GM21576 (cell line): Measurements from ENCODE around the gene PCSK6.
"Not testable (repeated sequence)": the region's sequence is repeated elsewhere in the genome, so short reads cannot be mapped to it uniquely, and the experiment has no call there.

Source experiments
- ATAC-seq: cut with Tn5 transposase; IDR thresholded peaks from one replicate; pipeline ENCODE4 v1.9.1; 2021; ENCODE audit warnings: mild to moderate bottlenecking, moderate library complexity; ENCODE audit not compliant: unreplicated experiment

The PCSK6 gene

GRCh38 chr15:101382544-101382943 lies 107.0 kb downstream of the PCSK6 start:
- ATAC-seq: no peak

DNA sequence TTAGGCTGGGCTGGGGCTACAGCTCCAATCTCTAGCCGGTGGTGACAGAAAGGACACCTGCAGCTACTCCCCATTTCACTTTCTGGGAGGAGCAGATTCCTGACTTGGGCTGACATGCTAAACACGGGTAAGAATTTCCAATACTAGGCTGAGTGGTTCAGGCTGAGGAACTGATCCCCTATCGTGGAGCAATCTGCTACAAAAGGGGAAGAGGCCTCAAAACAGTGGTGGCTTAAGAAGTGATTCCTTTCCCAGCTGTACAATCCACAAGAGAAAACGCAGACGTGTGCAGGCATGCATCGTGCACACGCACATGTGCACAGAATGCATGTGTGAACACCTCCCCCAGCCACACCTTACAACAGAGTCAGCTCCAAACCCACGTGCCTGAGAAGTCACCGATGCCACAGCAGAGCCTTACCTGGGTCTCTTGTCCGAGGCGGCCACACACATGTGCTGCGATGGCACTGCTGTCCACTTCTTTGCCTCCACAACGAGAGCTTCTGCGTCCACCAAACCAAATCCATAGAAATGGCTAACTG lies 107.8 kb downstream of the PCSK6 start:
- ATAC-seq: no peak

- ATAC-seq: no peak
Measured at GRCh38 chr15:101380146-101380545, 109.4 kb downstream of the PCSK6 start.

DNA sequence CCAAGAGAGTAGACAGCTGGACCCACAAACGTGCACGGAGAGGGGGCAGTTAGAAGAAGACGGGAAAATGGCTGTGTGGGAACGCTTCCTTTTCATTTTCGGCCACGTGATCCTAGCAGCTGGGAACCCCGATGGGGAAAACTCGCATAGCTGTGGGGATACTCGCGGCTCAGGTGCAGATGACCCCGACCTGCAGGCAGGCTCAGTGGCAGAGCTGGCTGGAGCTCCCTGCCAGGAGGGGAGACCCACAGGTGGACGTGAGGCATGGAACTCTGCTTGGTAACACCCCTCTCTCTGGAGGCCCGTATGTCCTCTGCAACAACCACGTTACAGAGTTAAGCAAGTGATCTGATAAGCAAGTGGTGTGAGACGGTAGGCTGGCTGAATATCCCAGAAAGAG lies 109.9 kb downstream of the PCSK6 start:
- ATAC-seq: no peak

GRCh38 chr15:101378879-101379278 lies 110.6 kb downstream of the PCSK6 start:
- no peak for ATAC-seq

DNA sequence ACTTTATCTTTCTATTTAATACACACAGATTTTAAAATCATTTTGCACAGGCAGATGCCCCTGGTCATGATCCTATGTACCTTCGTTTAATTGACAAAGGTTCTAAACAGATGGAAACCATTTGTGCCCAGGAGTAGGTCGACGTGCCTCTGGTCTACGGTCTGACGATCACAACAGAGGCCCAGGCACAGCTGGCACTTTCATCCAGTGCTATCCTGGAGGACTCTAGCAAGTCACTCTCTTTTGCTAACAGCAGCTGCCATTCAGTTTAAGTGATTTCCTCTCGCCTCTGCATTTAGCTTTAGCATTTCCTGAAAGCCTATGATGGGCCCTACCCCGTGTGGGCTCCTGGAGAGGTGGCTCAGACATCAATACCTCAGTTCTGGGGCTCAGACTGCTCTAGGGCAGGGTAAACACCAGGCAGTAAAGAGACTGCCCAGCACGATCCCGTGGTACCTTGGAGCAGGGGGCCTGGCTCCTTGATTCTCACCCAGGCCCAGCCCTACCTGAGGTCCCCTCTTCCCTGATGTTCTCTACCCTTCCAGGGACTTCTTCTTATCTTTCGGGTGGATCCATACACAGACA lies 111.2 kb downstream of the PCSK6 start:
- no peak for ATAC-seq

GRCh38 chr15:101376615-101377395 lies 112.7 kb downstream of the PCSK6 start:
- no peak for ATAC-seq

DNA sequence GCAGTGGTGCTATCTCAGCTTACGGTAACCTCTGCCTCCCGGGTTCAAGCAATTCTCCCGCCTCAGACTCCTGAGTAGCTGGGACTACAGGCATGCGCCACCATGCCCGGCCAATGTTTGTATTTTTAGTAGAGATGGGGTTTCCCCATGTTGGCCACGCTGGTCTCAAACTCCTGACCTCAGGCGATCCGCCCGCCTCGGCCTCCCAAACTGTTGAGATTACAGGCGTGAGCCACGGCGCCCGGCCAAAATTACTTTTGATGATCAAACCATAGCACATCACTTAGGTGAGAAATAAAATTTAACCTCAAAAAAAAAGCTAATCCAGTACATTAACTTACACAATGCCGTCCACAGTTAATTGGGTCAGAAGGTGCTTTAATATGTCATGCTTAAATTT lies 114.5 kb downstream of the PCSK6 start:
- ATAC-seq: not testable (repeated sequence)

GRCh38 chr15:101374326-101374725 lies 115.2 kb downstream of the PCSK6 start:
- no peak for ATAC-seq

DNA sequence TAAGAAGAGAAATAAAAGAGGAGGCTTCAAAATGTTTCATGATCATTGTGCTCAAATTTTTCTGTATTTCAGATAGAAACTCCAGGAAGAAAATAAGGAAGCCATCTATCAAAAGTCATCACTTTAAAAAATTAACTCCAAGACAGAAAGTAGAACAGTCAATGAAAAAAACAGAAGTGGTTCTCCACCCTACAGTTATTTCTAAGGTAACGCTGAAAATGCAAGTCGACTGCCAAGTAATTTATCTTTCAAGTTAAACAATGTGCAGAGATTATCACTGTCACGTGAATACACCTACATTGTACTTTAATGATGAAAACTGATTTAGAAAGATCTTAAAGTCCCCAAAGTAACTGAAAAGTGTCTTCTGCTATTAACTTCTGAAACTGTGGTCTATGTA lies 115.9 kb downstream of the PCSK6 start:
- no peak for ATAC-seq

GRCh38 chr15:101372960-101373525 lies 116.5 kb downstream of the PCSK6 start:
- ATAC-seq: no peak

GRCh38 chr15:101372149-101372577 lies 117.3 kb downstream of the PCSK6 start:
- no peak for ATAC-seq

DNA sequence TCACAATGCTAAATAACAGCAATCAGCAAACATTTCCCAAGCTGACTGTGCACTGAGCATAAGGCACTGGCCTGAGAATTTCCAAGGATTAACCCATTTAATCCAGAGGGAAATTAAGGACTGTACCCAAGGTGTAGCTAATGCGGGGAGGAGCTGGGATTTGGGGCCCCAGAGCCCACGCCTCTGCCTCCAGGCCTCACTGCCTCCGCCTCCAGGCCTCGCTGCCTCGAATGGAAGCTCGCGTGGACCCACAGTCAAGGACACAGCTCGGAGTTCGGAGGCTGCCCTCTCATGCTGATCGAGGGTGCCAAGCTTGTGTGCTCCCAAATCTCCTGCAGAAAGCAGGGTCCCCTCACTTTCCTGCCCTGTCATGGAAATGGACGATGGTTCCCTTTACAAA lies 118.0 kb downstream of the PCSK6 start:
- ATAC-seq: no peak

- no peak for ATAC-seq
Measured at GRCh38 chr15:101371081-101371480, 118.4 kb downstream of the PCSK6 start.

DNA sequence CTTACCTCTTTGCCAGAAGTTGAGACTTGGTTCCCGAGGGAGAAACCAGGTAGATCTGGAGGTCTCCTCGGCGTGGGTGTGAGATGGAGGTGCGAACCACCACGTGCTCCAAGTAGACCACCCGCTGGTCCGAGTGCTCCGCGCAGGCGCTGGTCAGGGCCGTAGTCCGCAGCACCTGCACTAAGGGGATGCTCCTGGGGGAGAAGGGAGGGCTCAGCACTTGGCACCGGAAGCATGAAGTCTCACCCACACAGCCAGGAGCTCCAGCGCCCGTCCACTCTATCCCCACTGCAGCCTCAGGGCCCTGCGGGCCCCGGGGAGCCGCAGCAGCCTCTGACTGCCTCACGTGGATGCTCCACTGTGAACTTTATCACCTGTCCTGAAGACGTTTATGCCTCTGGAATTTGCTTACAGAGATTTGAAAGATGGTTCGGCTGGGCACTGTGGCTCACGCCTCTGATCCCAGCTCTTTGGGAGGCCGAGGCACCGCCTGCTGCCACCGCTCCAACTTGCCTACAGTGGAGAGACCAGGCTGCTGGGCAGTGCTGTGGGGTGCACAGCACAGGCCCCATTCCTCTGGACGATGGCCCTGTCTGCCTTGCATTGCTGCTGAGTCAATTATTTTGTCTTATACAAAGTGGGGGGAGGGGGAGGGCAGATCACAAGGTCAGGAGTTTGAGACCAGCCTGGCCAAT lies 119.0 kb downstream of the PCSK6 start:
- ATAC-seq: no peak

GRCh38 chr15:101369676-101370075 lies 119.8 kb downstream of the PCSK6 start:
- ATAC-seq: no peak

DNA sequence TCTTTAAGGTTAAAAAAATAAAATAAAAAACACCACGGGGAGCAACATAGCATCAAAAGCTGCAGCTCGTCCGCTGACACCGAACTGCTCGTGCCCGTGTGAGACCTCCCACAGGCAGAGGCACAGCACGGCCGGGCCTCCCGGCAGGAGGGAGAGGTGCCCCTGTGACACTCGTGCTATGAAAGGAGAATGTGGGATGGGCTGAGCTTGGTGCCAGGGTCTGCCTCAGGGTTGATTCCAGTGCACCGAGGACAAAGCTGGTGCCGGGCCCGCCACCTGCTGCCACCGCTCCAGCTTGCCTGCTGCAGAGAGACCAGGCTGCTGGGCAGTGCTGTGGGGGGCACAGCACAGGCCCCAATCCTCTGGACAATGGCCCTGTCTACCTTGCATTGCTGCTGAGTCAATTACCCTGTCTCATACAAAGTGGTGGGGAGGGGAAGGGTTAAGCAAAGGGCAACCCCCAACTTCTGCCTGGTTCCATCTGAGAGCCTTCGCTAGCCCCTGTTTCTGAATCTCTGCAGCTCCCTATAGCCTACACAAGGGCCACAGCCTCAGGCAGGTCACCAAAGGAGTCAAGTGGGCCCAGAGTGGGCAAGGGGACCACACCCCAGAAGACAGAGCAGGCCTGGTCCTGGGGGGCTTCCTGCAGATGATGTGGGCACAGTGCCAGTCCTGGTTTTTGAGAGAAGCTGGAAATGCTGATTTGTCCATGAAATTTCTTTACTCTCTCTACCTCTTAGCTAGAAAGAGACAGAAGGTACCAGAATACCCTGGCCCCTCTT lies 120.5 kb downstream of the PCSK6 start:
- no peak for ATAC-seq

GRCh38 chr15:101368086-101368780 lies 121.3 kb downstream of the PCSK6 start:
- ATAC-seq: no peak

- ATAC-seq: no peak
Measured at GRCh38 chr15:101366853-101367252, 122.7 kb downstream of the PCSK6 start.

- ATAC-seq: no peak
Measured at GRCh38 chr15:101362986-101363566, 126.4 kb downstream of the PCSK6 start.
